H1 (cell line): ENCODE measurements around the gene EPHA1. TPM values are rescaled to one million over a fixed set of nuclear protein-coding genes. Genes with fewer than 3 reads are reported as not detected.

Source experiments
- CBX8 ChIP-seq: fragments of 300-800, 300-1000 bp; sonication (generic); IDR thresholded peaks from 2 replicates; pipeline ENCODE4 v1.7.1; 2016; ENCODE audit warnings: low read depth, low read length, borderline replicate concordance
- CTBP2 ChIP-seq: IDR thresholded peaks from 2 replicates; pipeline ENCODE4 v1.7.0; 2011; ENCODE audit warnings: borderline replicate concordance, mild to moderate bottlenecking, moderate library complexity, mixed read lengths, low read length; ENCODE audit not compliant: insufficient read depth, insufficient read length
- HDAC6 ChIP-seq: IDR thresholded peaks from one replicate; pipeline ENCODE4 v1.7.1; 2012; ENCODE audit warnings: low read depth, mild to moderate bottlenecking, inconsistent platforms, low read length, moderate library complexity
- microRNA-seq, 2 experiments: library from miRNA; unstranded; fragments of <30 nt; microRNA quantifications; one replicate each; pipeline versions ENCODE4 to v1.2.0, GENCODE V29; 2016 to 2020; ENCODE audit warnings: borderline microRNAs expressed in 2 of 2, borderline number of aligned reads in 2 of 2, borderline replicate concordance in 1 of 2
- polyA plus RNA-seq, 7 experiments: library from polyadenylated mRNA; depleted of rRNA in 3 of 7; stranded (reverse) in 5 of 7; unstranded in 2 of 7; fragments of >200 nt in 5 of 7; fragments of 200-250 nt in 2 of 7; gene quantifications; 1 replicate in 5 of 7; 2 replicates in 1 of 7; 4 replicates in 1 of 7; pipeline versions ENCODE4 v1.2.1 to v1.2.3, GENCODE V29; 2011 to 2013; ENCODE audit warnings: missing spikeins in 2 of 7, mixed read lengths in 2 of 7
- small RNA-seq: library from polyadenylated mRNA; stranded (forward); fragments of <200 nt; extraction: miRNeasy Mini kit (QIAGEN cat#:217004); gene quantifications from one replicate; pipeline ENCODE3, GENCODE V24; 2013; ENCODE audit not compliant: insufficient read depth
- total RNA-seq: library from RNA; stranded (reverse); fragmentation: NEBNext Ultra II Directional; extraction: Animal tissue kit (Norgen Biotek cat#: 25700); gene quantifications from 2 replicates; pipeline ENCODE4 v1.2.1, GENCODE V29; 2021

The EPHA1 gene
- total and polyA plus RNA-seq, 2 of the 8 experiments (the other 6 are each of a cell fraction or from before 2014, with no cell fraction given), result 86.5 to 133 TPM

- TF ChIP-seq HDAC6 (no peak), CTBP2 (no peak), CBX8 (no peak)
Measured at GRCh38 chr7:143341842-143342241, 66.8 kb downstream of the EPHA1 start (continued).

Small RNAs within 50 kb of the gene (microRNA-seq; reads per million reads assigned to microRNA genes)
- gene MIR6892, result 0 reads per million in 2 experiments

Small RNAs within 50 kb of the gene (small RNA-seq; reads per million reads assigned to genes)
- gene MIR6892, result not detected

Other genes starting within 250 kb of the EPHA1 start
- gene TAS2R39, start 225.4 kb downstream of the EPHA1 start, total RNA-seq, result not detected in 2 replicates
- not detected in 2 replicates for gene TAS2R39, start 225.4 kb downstream of the EPHA1 start, polyA plus RNA-seq (2011; rRNA removed)
- gene TAS2R40, start 186.8 kb downstream of the EPHA1 start, total RNA-seq, result not detected in 2 replicates
- not detected in 2 replicates for gene TAS2R40, start 186.8 kb downstream of the EPHA1 start, polyA plus RNA-seq (2011; rRNA removed)
- 25.5 and 26.2 TPM in 2 replicates for gene GSTK1, start 145.4 kb downstream of the EPHA1 start, total RNA-seq
- gene GSTK1, start 145.4 kb downstream of the EPHA1 start, polyA plus RNA-seq (2011; rRNA removed), result 32.5 and 34.0 TPM in 2 replicates
- 3.2 and 4.4 TPM in 2 replicates for gene TMEM139, start 123.9 kb downstream of the EPHA1 start, total RNA-seq
- gene TMEM139, start 123.9 kb downstream of the EPHA1 start, polyA plus RNA-seq (2011; rRNA removed), result 6.7 and 7.6 TPM in 2 replicates
- gene CASP2, start 120.5 kb downstream of the EPHA1 start, total RNA-seq, result 32.8 and 35.3 TPM in 2 replicates
- 18.3 and 23.7 TPM in 2 replicates for gene CASP2, start 120.5 kb downstream of the EPHA1 start, polyA plus RNA-seq (2011; rRNA removed)
- 0.33 and 0.41 TPM in 2 replicates for gene CLCN1, start 92.7 kb downstream of the EPHA1 start, total RNA-seq
- gene CLCN1, start 92.7 kb downstream of the EPHA1 start, polyA plus RNA-seq (2011; rRNA removed), result 0.36 and 0.38 TPM in 2 replicates
- 35.5 and 38.2 TPM in 2 replicates for gene FAM131B, start 46.1 kb downstream of the EPHA1 start, total RNA-seq
- gene FAM131B, start 46.1 kb downstream of the EPHA1 start, polyA plus RNA-seq (2011; rRNA removed), result 23.1 and 28.8 TPM in 2 replicates
- gene ZYX, start 27.5 kb downstream of the EPHA1 start, total RNA-seq, result 159 and 174 TPM in 2 replicates
- 40.6 and 77.9 TPM in 2 replicates for gene ZYX, start 27.5 kb downstream of the EPHA1 start, polyA plus RNA-seq (2011; rRNA removed)
- gene TAS2R60, start 34.6 kb upstream of the EPHA1 start, total RNA-seq, result 0.32 and 0.46 TPM in 2 replicates
- 0.13 and 0.15 TPM in 2 replicates for gene TAS2R60, start 34.6 kb upstream of the EPHA1 start, polyA plus RNA-seq (2011; rRNA removed)
- not detected in 2 replicates for gene TAS2R41, start 69.0 kb upstream of the EPHA1 start, total RNA-seq
- 0.12 TPM in 1 of 2 replicates, not detected in the other for gene TAS2R41, start 69.0 kb upstream of the EPHA1 start, polyA plus RNA-seq (2011; rRNA removed)
- gene CTAGE15, start 162.9 kb upstream of the EPHA1 start, total RNA-seq, result 0.61 and 0.86 TPM in 2 replicates
- gene CTAGE15, start 162.9 kb upstream of the EPHA1 start, polyA plus RNA-seq (2011; rRNA removed), result 0.06 TPM in 1 of 2 replicates, not detected in the other
- 0.20 and 0.31 TPM in 2 replicates for gene TCAF2, start 212.1 kb upstream of the EPHA1 start, total RNA-seq
- gene TCAF2, start 212.1 kb upstream of the EPHA1 start, polyA plus RNA-seq (2011; rRNA removed), result 0.06 and 0.08 TPM in 2 replicates